Right renal pelvis (tissue), 4 donors: ENCODE results near the gene BAHCC1. TPM values are rescaled to one million over a fixed set of nuclear protein-coding genes. Genes with fewer than 3 reads are reported as not detected.
"Not testable (repeated sequence)": the region's sequence is repeated elsewhere in the genome, so short reads cannot be mapped to it uniquely, and the experiment has no call there.

Source experiments
- DNase-seq, 4 donors: peaks; one replicate each; pipeline ENCODE4 v3.0.0-alpha.2; 2013; ENCODE audit warnings: low read depth in 4 of 4, low spot score in 3 of 4, missing footprints in 1 of 4
- polyA plus RNA-seq, 4 donors: library from polyadenylated mRNA; unstranded; fragments of 120-200 nt; gene quantifications; one replicate each; pipeline ENCODE4 v1.2.1, GENCODE V29; 2013; ENCODE audit not compliant: insufficient read length in 4 of 4

The BAHCC1 gene
- 10 to 100 TPM; 16.6 to 24.7 (median 18.8) TPM for polyA plus RNA-seq

- DNase-seq = peak; percentile 99 to 100 (median 100)
Observed at GRCh38 chr17:81394921-81395599, at the start of gene BAHCC1. Gene BAHCC1, plus strand, starts transcription at chr17:81395457. Its CDS starts 4,283 bp downstream, at chr17:81399740.

- DNase-seq = peak; percentile 91 to 95 (median 95)
Observed at GRCh38 chr17:81346090-81346907, 49.0 kb upstream of the BAHCC1 start.

DNA sequence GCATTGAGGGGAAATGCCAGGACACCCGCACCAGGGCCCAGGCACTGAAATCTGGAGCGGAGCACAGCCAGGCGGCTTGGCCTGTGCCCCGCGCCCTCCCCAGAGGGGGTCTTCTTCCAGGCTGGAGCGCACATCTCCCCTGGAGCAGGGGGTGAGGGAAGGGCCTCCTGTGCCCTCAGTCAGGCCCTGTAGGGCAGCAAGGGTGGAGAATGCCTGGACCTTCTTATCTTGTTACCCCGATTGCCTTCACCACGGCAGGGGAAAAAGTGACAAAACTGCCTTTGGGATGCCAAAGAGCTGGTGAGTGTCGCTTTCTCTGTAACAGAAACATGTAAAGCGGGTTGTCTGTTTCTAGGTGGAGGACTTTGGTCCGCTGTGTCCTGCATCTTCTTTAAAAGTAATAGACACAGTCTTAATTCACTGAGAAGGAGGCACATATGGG, 48.3 kb upstream of the BAHCC1 start:
- DNase-seq = no peak

GRCh38 chr17:81347437-81347836, 47.8 kb upstream of the BAHCC1 start:
- no peak for DNase-seq

DNA sequence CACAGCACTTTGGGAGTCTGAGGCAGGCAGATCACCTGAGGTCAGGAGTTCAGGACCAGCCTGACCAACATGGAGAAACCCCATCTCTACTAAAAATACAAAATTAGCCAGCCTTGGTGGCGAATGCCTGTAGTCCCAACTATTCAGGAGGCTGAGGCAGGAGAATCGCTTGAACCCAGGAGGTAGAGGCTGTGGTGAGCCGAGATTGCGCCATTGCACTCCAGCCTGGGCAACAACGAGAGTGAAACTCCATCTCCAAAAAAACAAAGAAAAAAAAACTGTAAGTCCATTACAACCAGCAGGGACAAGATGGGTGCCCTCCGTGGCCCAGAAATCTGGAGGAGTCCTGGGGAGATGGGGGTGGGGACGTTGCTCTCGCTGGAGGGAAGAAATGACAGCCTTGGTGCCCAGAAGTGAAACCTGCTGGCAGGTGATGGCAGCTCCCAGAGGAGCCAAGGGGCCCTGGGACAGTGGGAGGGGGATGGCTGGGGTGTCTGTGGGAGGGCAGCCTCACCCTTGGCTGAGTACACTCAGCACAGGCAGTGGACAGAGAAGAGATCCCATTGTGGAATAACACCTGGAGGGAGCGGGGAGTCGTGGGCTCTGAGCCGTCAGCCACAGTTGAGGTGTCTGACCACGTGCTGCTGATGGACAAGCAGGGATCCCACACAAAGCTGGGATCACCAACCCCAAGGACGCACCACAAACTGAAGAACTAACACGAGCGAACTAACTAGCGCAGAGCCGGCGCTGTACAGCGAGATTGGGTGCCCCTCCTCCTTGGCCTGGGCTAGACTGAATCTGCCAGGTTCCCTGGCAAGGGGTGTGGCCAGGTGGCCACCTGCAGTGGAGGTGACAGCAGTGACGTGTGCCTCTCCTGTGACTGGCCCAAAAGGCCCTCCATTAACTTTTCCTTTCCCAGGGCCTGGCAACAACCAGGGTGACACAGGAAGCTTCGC, 46.9 kb upstream of the BAHCC1 start:
- no peak for DNase-seq

- DNase-seq = no peak
Observed at GRCh38 chr17:81349397-81350319, 45.6 kb upstream of the BAHCC1 start.

GRCh38 chr17:81350320-81350890, 44.9 kb upstream of the BAHCC1 start:
- DNase-seq = no peak

- not testable (repeated sequence) for DNase-seq
Observed at GRCh38 chr17:81351329-81352052, 43.8 kb upstream of the BAHCC1 start.

DNA sequence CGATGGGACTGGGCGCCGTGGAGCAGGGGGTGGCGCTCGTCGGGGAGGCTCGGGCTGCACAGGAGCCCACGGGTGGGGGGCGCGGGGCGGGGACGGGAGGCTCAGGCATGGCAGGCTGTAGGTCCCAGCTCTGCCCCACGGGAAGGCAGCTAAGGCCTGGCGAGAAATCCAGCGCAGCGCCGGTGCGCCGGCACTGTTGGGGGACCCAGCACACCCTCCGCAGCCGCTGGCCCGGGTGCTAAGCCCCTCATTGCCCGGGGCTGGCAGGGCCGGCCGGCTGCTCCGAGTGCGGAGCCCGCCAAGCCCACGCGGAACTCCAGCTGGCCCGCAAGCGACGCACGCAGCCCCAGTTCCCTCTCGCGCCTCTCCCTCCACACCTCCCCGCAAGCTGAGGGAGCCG, 43.2 kb upstream of the BAHCC1 start:
- not testable (repeated sequence) for DNase-seq

- DNase-seq = no peak
Observed at GRCh38 chr17:81354252-81354953, 40.9 kb upstream of the BAHCC1 start.

DNA sequence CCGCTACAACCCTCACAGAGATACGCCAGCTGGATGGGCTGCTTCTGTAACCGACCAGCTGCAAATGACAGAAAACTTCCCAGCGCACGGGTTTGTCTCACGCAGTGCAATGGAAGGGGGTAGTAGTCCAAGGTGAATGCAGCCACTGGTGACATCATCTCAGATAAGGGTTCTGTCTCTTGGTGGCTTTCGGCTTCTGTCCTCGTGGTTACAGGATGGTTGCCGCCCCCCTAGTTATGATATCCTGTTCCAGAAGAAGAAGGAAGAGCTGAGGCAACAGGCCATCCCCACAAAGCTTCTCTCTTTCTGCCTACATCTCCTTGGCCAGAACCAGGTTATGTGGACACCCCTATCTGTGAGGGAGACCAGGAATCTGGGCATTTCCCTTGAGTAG, 40.3 kb upstream of the BAHCC1 start:
- no peak for DNase-seq

GRCh38 chr17:81359218-81359617, 36.0 kb upstream of the BAHCC1 start:
- DNase-seq = no peak

- DNase-seq = not testable (repeated sequence)
Observed at GRCh38 chr17:81362001-81362400, 33.3 kb upstream of the BAHCC1 start.

DNA sequence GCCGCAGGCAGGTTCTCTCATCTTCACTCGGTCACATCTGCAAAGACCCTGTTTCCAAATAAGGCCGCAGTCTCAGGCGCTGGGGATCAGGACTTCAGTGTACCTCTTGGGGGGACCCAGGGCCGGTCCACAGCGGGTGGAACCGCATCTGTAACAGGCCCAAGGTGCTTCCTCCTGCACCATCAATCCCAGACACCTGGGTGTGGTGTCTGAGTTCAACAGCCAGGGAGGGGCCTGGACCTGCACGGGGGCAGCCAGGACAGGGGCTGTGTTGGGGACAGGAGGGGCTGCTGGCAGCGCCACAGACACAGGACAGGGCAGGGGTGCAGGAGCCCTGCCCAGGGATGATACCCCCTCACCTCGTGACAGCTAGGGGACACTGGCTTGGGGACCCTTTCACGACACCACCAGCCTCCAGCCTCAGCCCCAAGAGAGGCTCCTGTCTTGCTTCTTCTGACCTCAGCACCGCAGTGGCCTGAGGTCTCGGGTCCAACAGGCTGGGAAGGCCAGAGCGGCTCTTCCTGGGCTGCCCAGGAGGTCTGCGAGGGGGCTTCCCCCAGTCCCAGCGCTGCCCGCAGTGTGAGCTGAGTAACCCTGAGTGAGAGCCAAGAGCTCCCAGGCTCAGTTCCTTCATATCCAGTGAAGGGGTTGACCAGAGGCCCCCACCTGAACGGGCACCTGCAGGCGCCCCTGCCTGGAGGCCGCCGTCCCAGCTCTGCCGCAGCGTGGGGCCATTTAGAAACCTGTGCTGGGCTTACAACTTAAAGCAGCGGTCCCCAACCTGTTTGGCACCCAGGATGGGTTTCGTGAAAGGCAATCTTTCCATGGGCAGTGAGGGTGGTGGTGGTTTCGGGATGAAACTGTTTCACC, 30.7 kb upstream of the BAHCC1 start:
- no peak for DNase-seq

DNA sequence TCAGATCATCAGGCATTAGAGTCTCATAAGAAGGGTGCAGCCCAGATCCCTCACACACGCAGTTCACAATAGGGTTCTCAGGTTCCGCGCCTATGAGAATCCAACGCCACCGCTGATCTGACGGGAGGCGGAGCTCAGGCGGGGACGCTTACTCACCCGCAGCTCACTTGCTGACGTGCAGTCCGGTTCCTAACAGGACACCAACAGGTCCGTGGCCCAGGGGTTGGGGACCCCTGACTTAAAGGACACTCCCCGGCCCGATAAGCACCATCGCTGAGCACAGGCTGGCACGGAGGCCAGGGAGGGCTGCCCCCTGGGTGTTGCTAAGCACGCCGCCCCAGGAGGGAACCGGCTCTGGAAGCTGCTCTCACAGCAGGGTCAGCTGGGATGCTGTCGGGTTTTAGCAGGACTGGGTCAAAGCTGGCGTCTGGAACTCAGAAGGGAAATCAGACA, 30.1 kb upstream of the BAHCC1 start:
- DNase-seq = no peak

GRCh38 chr17:81365601-81366585, 29.4 kb upstream of the BAHCC1 start:
- DNase-seq = no peak
